Ovary (tissue), 9 donors: ENCODE results near the gene PIP5K1B. TPM values are rescaled to one million over a fixed set of nuclear protein-coding genes. Genes with fewer than 3 reads are reported as not detected.

Source experiments
- DNase-seq, 5 donors: peaks; one replicate each; pipeline ENCODE4 v3.0.0-alpha.2; 2019 to 2020
- H3K27ac ChIP-seq, 2 donors: fragments of 200-600 bp; one replicate each; pipeline versions ENCODE4 v1.5.1 to v1.8.0; 2019 to 2022
- H3K27me3 ChIP-seq: fragments of 200-600 bp; one replicate; pipeline ENCODE4 v1.8.0; 2022
- H3K36me3 ChIP-seq: fragments of 200-600 bp; sonication (generic); one replicate; pipeline ENCODE4 v1.5.1; 2019
- H3K4me1 ChIP-seq: one replicate; pipeline ENCODE4 v1.8.1; 2013; ENCODE audit warnings: mild to moderate bottlenecking, moderate library complexity; ENCODE audit not compliant: insufficient read depth
- H3K4me3 ChIP-seq: fragments of 200-600 bp; sonication (generic); one replicate; pipeline ENCODE4 v1.5.1; 2017
- H3K9me3 ChIP-seq, 2 donors: fragments of 200-600 bp in 1 of 2; sonication (generic) in 1 of 2; one replicate each; pipeline versions ENCODE4 v1.5.1 to v1.8.1; 2013 to 2019; ENCODE audit warnings: mild to moderate bottlenecking in 1 of 2, moderate library complexity in 1 of 2
- CTCF ChIP-seq, 3 donors: fragments of 450-650 bp in 2 of 3; fragments of 200-600 bp in 1 of 3; IDR thresholded peaks; one replicate each; pipeline versions ENCODE4 v1.5.1 to v1.8.0; 2016 to 2022; ENCODE audit warnings: antibody characterized with exemption in 3 of 3, mild to moderate bottlenecking in 1 of 3
- EP300 ChIP-seq: sonication (generic); formaldehyde crosslinking; IDR thresholded peaks from one replicate; pipeline ENCODE4 v1.6.1; 2017; ENCODE audit warnings: antibody characterized with exemption
- POLR2A ChIP-seq: fragments of 450-650 bp; IDR thresholded peaks from one replicate; pipeline ENCODE4 v1.6.1; 2017; ENCODE audit warnings: antibody characterized with exemption, mild to moderate bottlenecking, moderate library complexity
- WGBS, 3 donors: extraction: QIAGEN DNeasy Blood & Tissue Kit in 1 of 3; methylation state at CpG; one replicate each; pipeline versions ENCODE4 v1.1.5 to v1.1.7; 2013 to 2017; 5-methylcytosine and 5-hydroxymethylcytosine counted together
- intact Hi-C, 4 donors: fragments of 100-400 bp; cut with DNase I; formaldehyde crosslinking; loops; one replicate each; pipeline versions ENCODE4 v1.11.0 to v1.15.1; 2022 to 2023
- polyA plus RNA-seq, 2 donors: library from polyadenylated mRNA; stranded (reverse); fragments of 200-250 nt in 1 of 2; fragments of 350-450 nt in 1 of 2; fragmentation: Illumina TruSeq in 1 of 2; extraction: RNeasy Lipid Tissue Mini Kit (QIAGEN cat#74804) in 1 of 2; gene quantifications; one replicate each; pipeline ENCODE4 v1.2.3, GENCODE V29; 2013 to 2014
- total RNA-seq, 7 donors: library from RNA; depleted of rRNA in 2 of 7; stranded (reverse); fragments of >200 nt in 2 of 7; fragmentation: NEBNext Ultra II Directional in 3 of 7; extraction: Animal tissue kit (Norgen Biotek cat#: 25700) in 3 of 7; gene quantifications; one replicate each; pipeline versions ENCODE4 v1.1.0 to v1.2.4, GENCODE V29; 2016 to 2023
- donor health status: DM: no; HTN: no; CAD: no; lungs with moderate emphysema.
- donor health status: DM: no; HTN: no; CAD: no.
- donor health status: Bipolar disorder and iron deficiency.
- donor health status: DM: yes; HTN: yes; CAD: no.
- donor health status: DM: no; HTN: no; CAD: no.
- donor health status: DM: yes; HTN: yes; CAD: no.

PIP5K1B gene
- total and polyA plus RNA-seq, 9 donors: 0.36 to 3.4 (median 1.0) TPM

GRCh38 chr9:68733021-68733405 is 28.0 kb downstream of the PIP5K1B start:
- H3K4me3 ChIP-seq: no peak overlapping the region
- no peaks in the 10 kb centered on the region for H3K36me3 ChIP-seq
- H3K27me3 ChIP-seq: no peaks in the 10 kb centered on the region
- no peaks in the 10 kb centered on the region for H3K9me3 ChIP-seq
- TF ChIP-seq CTCF (IDR thresholded peaks at IDR 0.05): no peak
- DNase-seq: no peak
- intact Hi-C loops: loop anchor here in 1 of 4 donors (10.0 kb wide), 1 partner anchor 142 kb away; no protein-coding TSS in a partner anchor
- whole genome bisulfite sequencing, 3 donors: 72 to 84% (median 83%) methylated on average over 5 of the region's 5 CpGs
- H3K27ac ChIP-seq: no peak overlapping the region
- H3K4me1 ChIP-seq: no peaks in the 10 kb centered on the region

- Histone ChIP-seq H3K4me3 (no peak overlapping the region), H3K27ac (no peak overlapping the region), H3K27me3 (no peaks in the 10 kb centered on the region), H3K36me3 (no peaks in the 10 kb centered on the region), H3K9me3 (no peaks in the 10 kb centered on the region), H3K4me1 (no peaks in the 10 kb centered on the region)
- DNase-seq: no peak
- WGBS, 3 donors: 82 to 89% (median 86%) methylated on average over 3 of the region's 3 CpGs
- intact Hi-C loops: loop anchor here in 1 of 4 donors (10.0 kb wide), 1 partner anchor 136 kb away; no protein-coding TSS in a partner anchor
- no peak for TF ChIP-seq CTCF (IDR thresholded peaks at IDR 0.05)
- TF ChIP-seq POLR2A: no peak
- TF ChIP-seq EP300: no peak
Observed at GRCh38 chr9:68738358-68738757, 33.3 kb downstream of the PIP5K1B start.

GRCh38 chr9:68739621-68740174 is 34.7 kb downstream of the PIP5K1B start:
- no peak for DNase-seq
- no peak for TF ChIP-seq CTCF (IDR thresholded peaks at IDR 0.05)
- TF ChIP-seq EP300: no peak
- TF ChIP-seq POLR2A: no peak
- H3K36me3 ChIP-seq: no peaks in the 10 kb centered on the region
- 62 to 74% (median 64%) methylated on average over 2 of the region's 2 CpGs for WGBS, 3 donors
- no peaks in the 10 kb centered on the region for H3K9me3 ChIP-seq
- intact Hi-C loops: loop anchor here in 1 of 4 donors (10.0 kb wide), 1 partner anchor 135 kb away; no protein-coding TSS in a partner anchor
- H3K4me1 ChIP-seq: no peaks in the 10 kb centered on the region
- H3K4me3 ChIP-seq: no peak overlapping the region
- no peaks in the 10 kb centered on the region for H3K27me3 ChIP-seq
- no peak overlapping the region for H3K27ac ChIP-seq

GRCh38 chr9:68740561-68740960 is 35.5 kb downstream of the PIP5K1B start:
- Histone ChIP-seq H3K9me3 (no peaks in the 10 kb centered on the region), H3K27ac (no peak overlapping the region), H3K4me1 (no peaks in the 10 kb centered on the region), H3K27me3 (no peaks in the 10 kb centered on the region), H3K36me3 (no peaks in the 10 kb centered on the region), H3K4me3 (no peak overlapping the region)
- TF ChIP-seq EP300 (no peak), POLR2A (no peak), CTCF (IDR thresholded peaks at IDR 0.05) (no peak)
- intact Hi-C loops: no loop called here
- no peak for DNase-seq
- 66 to 75% (median 69%) methylated on average over 4 of the region's 4 CpGs for WGBS, 3 donors
